Epidermal melanocyte (primary cell): ENCODE results near the gene FBH1.
"Not testable (repeated sequence)": the region's sequence is repeated elsewhere in the genome, so short reads cannot be mapped to it uniquely, and the experiment has no call there.

Experiments
- DNase-seq: peaks from one replicate; pipeline ENCODE4 v3.0.0; 2011; ENCODE audit warnings: low spot score; ENCODE audit not compliant: insufficient read length

FBH1 gene

DNA sequence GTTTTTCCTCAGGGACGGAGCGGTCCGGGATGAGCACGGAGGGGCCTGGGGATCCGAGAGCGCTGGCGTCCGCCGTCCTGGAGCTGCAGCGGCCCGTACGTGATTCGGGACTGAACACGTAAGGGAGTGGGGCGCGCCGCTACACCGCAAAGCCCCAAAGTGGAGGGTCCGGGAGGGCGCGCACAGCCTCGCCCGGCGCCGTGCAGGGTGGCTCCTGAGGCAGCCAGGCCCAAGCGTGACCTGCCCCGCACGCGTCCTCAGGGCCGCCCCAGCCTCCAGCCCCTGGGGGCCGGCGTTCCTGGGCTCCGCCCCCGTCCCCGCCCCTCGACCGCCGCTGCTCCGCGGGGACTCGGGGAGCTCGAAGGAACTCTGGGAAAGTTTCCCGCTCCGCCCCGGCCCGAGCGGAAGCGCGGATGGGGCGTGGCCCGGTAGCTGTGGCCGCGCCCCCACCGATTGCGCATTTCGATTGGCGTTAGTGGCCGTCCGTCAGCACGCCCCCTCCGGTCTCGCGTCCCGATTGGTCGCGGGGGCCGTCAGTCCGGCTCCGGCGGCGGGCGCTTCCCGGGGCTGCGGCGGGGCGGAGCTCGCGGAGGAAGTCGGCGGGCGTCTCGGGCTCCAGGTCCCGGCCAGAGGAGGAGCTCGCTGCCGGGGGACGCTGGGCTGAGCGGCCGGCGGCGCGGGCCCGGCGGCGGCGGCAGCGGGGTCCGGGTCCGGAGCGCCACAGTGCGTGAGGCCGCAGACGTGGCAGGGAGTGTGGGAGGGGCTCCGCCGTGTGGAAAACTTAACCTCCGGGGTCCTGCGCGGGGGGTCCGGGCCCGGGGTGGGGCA lies at the start of gene FBH1, which contains the start of gene ANKRD16:
Gene FBH1 (plus strand): TSS at position 620 of the 828 bp plus-strand sequence. CDS start 103 bp downstream, at position 723.
Gene ANKRD16 (minus strand): TSS at position 270 of the 828 bp plus-strand sequence. CDS start 539 bp downstream, outside the sequence.
- peak; percentile 86 for DNase-seq

DNA sequence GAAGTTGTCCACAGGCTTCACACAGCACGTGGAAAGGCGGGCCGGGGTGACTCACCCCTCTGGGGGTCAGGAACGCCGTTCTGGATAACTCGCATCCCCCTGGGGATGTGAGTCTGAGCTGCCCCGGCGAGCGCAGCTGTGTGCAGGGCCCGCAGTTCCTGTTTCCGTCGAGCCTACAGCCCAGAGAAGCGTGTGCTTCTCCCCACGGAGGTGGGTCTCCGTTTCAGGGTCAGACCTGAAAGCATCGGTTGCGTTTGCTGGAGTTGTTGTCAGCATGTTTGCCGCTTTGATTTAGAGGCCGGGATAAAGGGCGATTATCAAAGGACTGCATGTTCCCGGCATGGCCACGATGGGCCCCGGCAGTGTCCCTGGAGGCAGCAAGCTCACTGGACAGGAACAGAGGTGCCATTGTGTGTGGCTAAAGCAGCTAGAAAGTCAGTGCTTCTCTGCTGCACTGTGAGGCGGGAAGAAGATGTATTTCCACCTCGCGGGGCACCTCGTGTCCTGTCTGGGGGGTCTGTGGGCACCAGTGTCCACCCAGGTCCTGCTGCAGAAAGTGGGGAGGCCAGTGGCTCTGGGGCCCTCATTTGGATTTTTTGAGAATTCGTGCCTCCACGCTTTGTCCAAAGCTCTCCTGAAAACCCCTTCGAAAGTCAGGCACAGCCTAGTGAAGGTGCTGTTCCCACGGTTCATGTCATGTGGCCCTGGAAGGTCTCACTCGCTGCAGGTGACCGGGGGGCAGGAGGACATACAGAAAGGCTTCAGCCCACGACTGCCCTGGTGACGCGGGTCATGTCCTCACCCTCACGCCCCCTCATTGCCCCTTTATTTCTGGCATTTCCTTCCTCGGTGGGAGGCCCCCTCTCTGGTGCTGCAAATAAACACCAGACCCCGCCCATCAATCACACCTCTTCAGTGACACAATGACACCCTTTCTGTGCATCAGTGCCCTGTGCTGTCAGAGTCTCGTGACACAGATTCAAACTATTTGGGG lies 49.4 kb upstream of the FBH1 start:
- DNase-seq: peak; percentile 76

GRCh38 chr10:5841965-5842364 lies 48.1 kb upstream of the FBH1 start:
- no peak for DNase-seq

- no peak for DNase-seq
Observed at GRCh38 chr10:5843686-5844344, 46.2 kb upstream of the FBH1 start.

GRCh38 chr10:5844345-5845055 lies 45.5 kb upstream of the FBH1 start:
- peak; percentile 23 for DNase-seq

DNA sequence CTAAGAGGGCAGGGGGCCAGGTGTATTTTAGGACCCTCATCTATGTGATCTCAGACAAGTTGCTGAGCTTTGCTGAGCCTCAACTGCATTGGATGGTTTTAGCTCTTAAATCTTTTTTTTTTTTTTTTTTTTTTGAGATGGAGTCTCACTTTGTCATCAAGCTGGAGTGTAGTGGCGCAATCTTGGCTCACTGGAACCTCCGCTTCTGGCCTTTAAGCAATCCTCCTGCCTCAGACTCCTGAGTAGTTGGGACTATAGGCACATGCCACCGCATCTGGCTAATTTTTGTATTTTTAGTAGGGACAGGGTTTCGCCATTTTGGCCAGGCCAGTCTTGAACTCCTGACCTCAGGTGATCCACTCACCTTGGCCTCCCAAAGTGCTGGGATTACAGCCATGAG lies 43.4 kb upstream of the FBH1 start:
- DNase-seq: not testable (repeated sequence)

DNA sequence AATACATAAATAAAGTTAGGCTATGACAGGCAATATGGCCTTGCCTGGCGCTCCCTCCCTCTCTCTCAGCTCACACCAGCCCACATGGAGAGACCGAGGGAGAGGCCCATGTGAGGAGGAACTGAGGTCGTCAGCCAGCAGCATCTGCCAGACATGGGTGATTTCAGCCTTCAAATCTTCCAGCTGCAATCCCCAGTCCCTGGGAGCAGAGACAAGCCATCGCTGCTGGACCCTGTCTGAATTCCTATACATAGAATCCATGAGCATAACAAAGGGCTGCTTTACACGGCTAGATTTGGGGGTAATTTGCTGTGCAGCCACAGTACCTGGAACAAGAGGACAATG lies 35.9 kb upstream of the FBH1 start:
- no peak for DNase-seq

GRCh38 chr10:5855979-5856700 lies 33.9 kb upstream of the FBH1 start:
- no peak for DNase-seq

DNA sequence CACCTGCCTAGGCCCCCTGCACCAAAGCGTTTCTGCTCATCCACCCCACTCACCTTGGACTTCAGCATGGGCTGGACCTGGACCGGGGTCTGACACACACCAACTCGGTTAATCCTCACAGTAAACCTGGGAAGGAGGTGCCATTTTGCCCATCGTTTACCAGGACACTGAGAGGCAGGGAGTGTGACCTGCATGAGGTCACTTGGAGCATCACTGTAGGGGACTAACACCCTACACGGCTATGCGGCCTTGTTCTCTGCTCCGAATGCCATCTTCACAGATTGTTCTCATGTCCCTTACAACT lies 33.4 kb upstream of the FBH1 start:
- no peak for DNase-seq

GRCh38 chr10:5858811-5859210 lies 31.2 kb upstream of the FBH1 start:
- DNase-seq: peak; percentile 55

- DNase-seq: no peak
Observed at GRCh38 chr10:5860066-5860465, 30.0 kb upstream of the FBH1 start.

DNA sequence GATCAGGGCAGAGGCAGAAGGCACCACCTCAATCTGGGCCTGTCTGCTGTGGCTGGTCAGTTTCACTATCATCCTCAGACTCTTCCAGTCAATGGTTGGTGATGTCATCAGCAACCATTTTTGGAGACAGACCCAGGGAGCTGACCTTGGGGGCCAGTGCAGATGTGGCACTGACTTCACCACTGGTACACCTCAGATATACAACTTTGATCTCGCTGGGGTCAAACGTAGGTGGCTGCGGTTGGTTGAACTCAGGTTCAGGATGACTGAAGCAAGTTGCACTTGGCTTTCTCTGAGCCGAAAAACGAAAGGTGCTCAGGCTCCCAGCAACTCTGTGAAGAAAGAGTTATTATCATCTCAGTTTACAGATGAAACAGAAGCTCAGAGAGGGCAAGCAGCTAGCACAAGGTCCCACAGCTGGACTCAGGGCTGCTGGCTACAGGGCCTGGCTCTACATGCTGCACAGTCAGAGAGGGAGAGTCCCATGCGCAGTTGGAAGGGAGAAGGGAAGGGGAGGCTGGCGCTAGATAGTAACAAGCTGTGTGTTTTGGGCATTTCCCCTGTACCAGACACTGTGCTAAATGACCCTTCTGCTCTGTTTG lies 27.6 kb upstream of the FBH1 start:
- no peak for DNase-seq

- not testable (repeated sequence) for DNase-seq
Observed at GRCh38 chr10:5862981-5863685, 26.9 kb upstream of the FBH1 start.

DNA sequence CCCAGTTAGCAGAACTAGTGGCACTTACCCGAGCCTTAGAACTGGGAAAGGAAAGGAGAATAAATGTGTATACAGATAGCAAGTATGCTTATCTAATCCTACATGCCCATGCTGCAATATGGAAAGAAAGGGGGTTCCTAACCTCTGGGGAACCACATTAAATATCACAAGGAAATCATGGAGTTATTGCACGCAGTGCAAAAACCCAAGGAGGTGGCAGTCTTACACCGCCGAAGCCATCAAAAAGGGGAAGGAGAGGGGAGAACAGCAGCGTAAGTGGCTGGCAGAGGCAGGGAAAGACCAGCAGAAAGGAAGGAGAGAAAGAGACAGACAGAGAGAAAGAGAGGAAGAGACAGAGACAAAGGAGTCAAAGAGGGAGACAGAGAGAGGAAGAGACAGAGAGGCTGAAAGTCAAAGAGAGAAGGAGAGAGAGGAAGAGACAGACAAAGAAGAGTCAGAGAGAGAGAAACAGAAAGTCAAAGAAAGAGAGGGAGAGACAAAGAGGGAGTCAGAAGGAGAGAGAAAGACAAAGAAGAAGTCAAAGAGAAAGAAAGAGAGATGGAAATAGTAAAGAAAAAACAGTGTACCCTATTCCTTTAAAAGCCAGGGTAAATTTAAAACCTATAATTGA lies 23.5 kb upstream of the FBH1 start:
- not testable (repeated sequence) for DNase-seq

GRCh38 chr10:5867091-5867615 lies 22.9 kb upstream of the FBH1 start:
- DNase-seq: not testable (repeated sequence)

GRCh38 chr10:5868383-5868782 lies 21.7 kb upstream of the FBH1 start:
- DNase-seq: not testable (repeated sequence)

GRCh38 chr10:5869156-5869555 lies 20.9 kb upstream of the FBH1 start:
- DNase-seq: no peak

DNA sequence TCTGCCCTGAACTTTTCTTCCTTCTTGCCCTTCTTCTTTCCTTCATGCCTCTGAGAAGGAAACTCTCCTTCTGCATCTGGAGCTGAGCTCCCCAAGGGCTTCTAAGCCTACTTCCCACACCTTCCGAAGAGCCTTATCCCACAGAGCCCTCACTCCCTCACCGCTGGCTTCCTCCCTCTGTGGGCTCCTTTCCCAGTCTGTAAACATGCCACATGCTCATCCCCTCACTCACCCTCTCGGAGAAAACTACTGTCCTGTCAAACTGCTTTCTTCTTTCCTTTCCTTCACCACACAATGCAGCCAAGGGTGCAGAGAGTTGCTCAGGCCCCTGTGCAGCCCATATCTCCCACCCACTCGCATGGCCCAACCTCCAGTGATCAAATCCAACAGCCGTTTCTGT lies 18.4 kb upstream of the FBH1 start:
- DNase-seq: no peak
